PC-9 (cell line): ENCODE data around the gene PPFIBP1.

ENCODE experiments used
- CTCF ChIP-seq: fragments of 200-600 bp; sonication (generic); conservative IDR thresholded peaks from 2 replicates; pipeline ENCODE4 v1.6.1; 2017; ENCODE audit warnings: mixed run types, antibody characterized with exemption, mild to moderate bottlenecking, moderate library complexity
- EZH2 ChIP-seq: fragments of 200-600 bp; sonication (generic); IDR thresholded peaks from 2 replicates; pipeline ENCODE4 v1.8.0; 2017; ENCODE audit warnings: antibody characterized with exemption, low read depth

- no peak for TF ChIP-seq CTCF
- TF ChIP-seq EZH2: no peak
Observed at GRCh38 chr12:27620121-27620520, 96.1 kb downstream of the PPFIBP1 start.
